Endothelial cell (in vitro differentiated cells): Measurements from ENCODE around the gene KLF15. TPM values are rescaled to one million over a fixed set of nuclear protein-coding genes. Genes with fewer than 3 reads are reported as not detected.

Experiments used
- DNase-seq: peaks from one replicate; pipeline ENCODE4 v3.0.0; 2021; ENCODE audit warnings: low spot score
- H3K27ac Mint-ChIP-seq: one replicate; pipeline ENCODE4 v1.8.0; 2021; ENCODE audit warnings: mixed read lengths, inconsistent platforms; ENCODE audit not compliant: unreplicated experiment
- H3K27me3 Mint-ChIP-seq: one replicate; pipeline ENCODE4 v1.8.0; 2021; ENCODE audit warnings: mild to moderate bottlenecking, moderate library complexity, mixed read lengths, inconsistent platforms; ENCODE audit not compliant: unreplicated experiment
- H3K36me3 Mint-ChIP-seq: one replicate; pipeline ENCODE4 v1.8.0; 2021; ENCODE audit warnings: mild to moderate bottlenecking, low read depth, mixed read lengths, inconsistent platforms; ENCODE audit not compliant: unreplicated experiment
- H3K4me1 Mint-ChIP-seq: one replicate; pipeline ENCODE4 v1.8.0; 2021; ENCODE audit warnings: mild to moderate bottlenecking, mixed read lengths, inconsistent platforms; ENCODE audit not compliant: unreplicated experiment
- H3K4me3 Mint-ChIP-seq: one replicate; pipeline ENCODE4 v1.8.0; 2021; ENCODE audit warnings: mild to moderate bottlenecking, mixed read lengths, inconsistent platforms; ENCODE audit not compliant: unreplicated experiment
- H3K9me3 Mint-ChIP-seq: one replicate; pipeline ENCODE4 v1.8.0; 2021; ENCODE audit warnings: mixed read lengths, inconsistent platforms; ENCODE audit not compliant: unreplicated experiment
- CTCF ChIP-seq: fragments of 200-600 bp; sonication (generic); IDR thresholded peaks from one replicate; pipeline ENCODE4 v1.5.0; 2021; ENCODE audit warnings: antibody characterized with exemption; ENCODE audit not compliant: unreplicated experiment
- total RNA-seq: library from RNA; stranded (reverse); fragmentation: NEBNext Ultra II Directional; extraction: Animal tissue kit (Norgen Biotek cat#: 25700); gene quantifications from one replicate; pipeline ENCODE4 v1.2.1, GENCODE V29; 2021; ENCODE audit not compliant: unreplicated experiment

Gene KLF15
- total RNA-seq, 1 donor from 2014 or later, result 0.67 TPM

GRCh38 chr3:126294211-126294808, 62.9 kb downstream of the KLF15 start:
- Mint-ChIP-seq H3K27ac (no peak overlapping the region), H3K36me3 (peaks cover 6% of the 10 kb centered on the region), H3K4me1 (peaks cover 22% of the 10 kb centered on the region), H3K9me3 (peaks cover 5% of the 10 kb centered on the region), H3K4me3 (no peak overlapping the region), H3K27me3 (peaks cover 11% of the 10 kb centered on the region)
- TF ChIP-seq CTCF, result no peak
- no peak for DNase-seq

DNA sequence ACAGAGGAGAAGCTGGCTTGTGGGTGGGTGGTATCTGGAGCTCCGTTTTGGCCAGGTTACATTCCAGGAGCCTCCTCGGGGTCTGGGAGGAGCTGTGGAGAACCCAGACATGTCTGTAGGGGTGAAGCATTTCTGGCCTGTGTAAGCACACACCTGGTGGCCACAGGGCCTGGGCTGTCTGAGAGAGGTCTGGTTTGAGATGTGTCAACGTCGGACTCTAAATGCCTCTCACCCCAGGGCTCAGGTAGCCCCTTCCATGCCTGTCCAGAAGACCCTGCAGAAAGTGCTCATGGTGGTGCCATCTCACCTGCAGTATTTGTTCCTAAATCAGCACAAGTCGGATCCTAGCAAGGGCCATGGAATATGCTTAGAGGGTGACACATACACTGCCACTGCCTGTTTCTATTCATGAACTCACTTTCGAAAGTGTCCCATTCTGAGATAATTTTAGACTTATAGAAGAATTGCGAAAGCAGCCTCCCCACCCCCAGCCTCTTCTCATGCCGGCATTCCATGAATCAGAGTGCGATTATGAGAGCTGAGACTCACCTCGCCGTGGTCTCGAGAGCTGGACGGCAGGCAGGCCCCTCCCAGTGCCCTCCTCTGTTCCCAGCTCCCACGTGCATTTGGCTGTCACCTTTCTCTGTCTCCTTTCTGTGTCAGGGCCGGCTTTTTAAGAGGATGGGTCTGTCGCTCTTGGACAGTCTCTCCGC, 63.7 kb downstream of the KLF15 start:
- peaks cover 27% of the 10 kb centered on the region for H3K4me1 Mint-ChIP-seq
- no peak for DNase-seq
- H3K27ac Mint-ChIP-seq, result no peak overlapping the region
- peaks cover 5% of the 10 kb centered on the region for H3K9me3 Mint-ChIP-seq
- peaks cover 11% of the 10 kb centered on the region for H3K27me3 Mint-ChIP-seq
- H3K36me3 Mint-ChIP-seq, result peaks cover 6% of the 10 kb centered on the region
- H3K4me3 Mint-ChIP-seq, result no peak overlapping the region
- TF ChIP-seq CTCF, result no peak

Other genes with a start within 250 kb of the KLF15 start
- not detected for gene ALDH1L1, start 176.8 kb downstream of the KLF15 start, total RNA-seq
- not detected for gene CFAP100, start 37.5 kb upstream of the KLF15 start, total RNA-seq
- 25.4 TPM for gene ZXDC, start 118.5 kb upstream of the KLF15 start, total RNA-seq
- gene UROC1, start 160.4 kb upstream of the KLF15 start, total RNA-seq, result not detected
- gene CHST13, start 166.7 kb upstream of the KLF15 start, total RNA-seq, result not detected
- gene C3orf22, start 201.5 kb upstream of the KLF15 start, total RNA-seq, result not detected